Ovary (tissue), 9 donors: ENCODE data around the gene C9orf78. TPM values are rescaled to one million over a fixed set of nuclear protein-coding genes. Genes with fewer than 3 reads are reported as not detected.

ENCODE experiments used
- DNase-seq, 5 donors: peaks; one replicate each; pipeline ENCODE4 v3.0.0-alpha.2; 2019 to 2020
- H3K27ac ChIP-seq, 2 donors: fragments of 200-600 bp; one replicate each; pipeline versions ENCODE4 v1.5.1 to v1.8.0; 2019 to 2022
- H3K27me3 ChIP-seq: fragments of 200-600 bp; one replicate; pipeline ENCODE4 v1.8.0; 2022
- H3K36me3 ChIP-seq: fragments of 200-600 bp; sonication (generic); one replicate; pipeline ENCODE4 v1.5.1; 2019
- H3K4me1 ChIP-seq: one replicate; pipeline ENCODE4 v1.8.1; 2013; ENCODE audit warnings: mild to moderate bottlenecking, moderate library complexity; ENCODE audit not compliant: insufficient read depth
- H3K4me3 ChIP-seq: fragments of 200-600 bp; sonication (generic); one replicate; pipeline ENCODE4 v1.5.1; 2017
- H3K9me3 ChIP-seq, 2 donors: fragments of 200-600 bp in 1 of 2; sonication (generic) in 1 of 2; one replicate each; pipeline versions ENCODE4 v1.5.1 to v1.8.1; 2013 to 2019; ENCODE audit warnings: mild to moderate bottlenecking in 1 of 2, moderate library complexity in 1 of 2
- EP300 ChIP-seq: sonication (generic); formaldehyde crosslinking; IDR thresholded peaks from one replicate; pipeline ENCODE4 v1.6.1; 2017; ENCODE audit warnings: antibody characterized with exemption
- POLR2A ChIP-seq: fragments of 450-650 bp; IDR thresholded peaks from one replicate; pipeline ENCODE4 v1.6.1; 2017; ENCODE audit warnings: antibody characterized with exemption, mild to moderate bottlenecking, moderate library complexity
- WGBS, 3 donors: extraction: QIAGEN DNeasy Blood & Tissue Kit in 1 of 3; methylation state at CpG; one replicate each; pipeline versions ENCODE4 v1.1.5 to v1.1.7; 2013 to 2017; 5-methylcytosine and 5-hydroxymethylcytosine counted together
- intact Hi-C, 4 donors: fragments of 100-400 bp; cut with DNase I; formaldehyde crosslinking; loops; one replicate each; pipeline versions ENCODE4 v1.11.0 to v1.15.1; 2022 to 2023
- polyA plus RNA-seq, 2 donors: library from polyadenylated mRNA; stranded (reverse); fragments of 200-250 nt in 1 of 2; fragments of 350-450 nt in 1 of 2; fragmentation: Illumina TruSeq in 1 of 2; extraction: RNeasy Lipid Tissue Mini Kit (QIAGEN cat#74804) in 1 of 2; gene quantifications; one replicate each; pipeline ENCODE4 v1.2.3, GENCODE V29; 2013 to 2014
- total RNA-seq, 7 donors: library from RNA; depleted of rRNA in 2 of 7; stranded (reverse); fragments of >200 nt in 2 of 7; fragmentation: NEBNext Ultra II Directional in 3 of 7; extraction: Animal tissue kit (Norgen Biotek cat#: 25700) in 3 of 7; gene quantifications; one replicate each; pipeline versions ENCODE4 v1.1.0 to v1.2.4, GENCODE V29; 2016 to 2023
- TF ChIP-seq, protein P1 (sequence below), 3 donors: fragments of 450-650 bp in 2 of 3; fragments of 200-600 bp in 1 of 3; IDR thresholded peaks; one replicate each; pipeline versions ENCODE4 v1.5.1 to v1.8.0; 2016 to 2022; ENCODE audit warnings: antibody characterized with exemption in 3 of 3, mild to moderate bottlenecking in 1 of 3
- donor health status: DM: no; HTN: no; CAD: no; lungs with moderate emphysema.
- donor health status: DM: no; HTN: no; CAD: no.
- donor health status: Bipolar disorder and iron deficiency.
- donor health status: DM: yes; HTN: yes; CAD: no.
- donor health status: DM: no; HTN: no; CAD: no.
- donor health status: DM: yes; HTN: yes; CAD: no.

Gene C9orf78
- total and polyA plus RNA-seq, 9 donors: 34.1 to 130 (median 38.3) TPM

DNA sequence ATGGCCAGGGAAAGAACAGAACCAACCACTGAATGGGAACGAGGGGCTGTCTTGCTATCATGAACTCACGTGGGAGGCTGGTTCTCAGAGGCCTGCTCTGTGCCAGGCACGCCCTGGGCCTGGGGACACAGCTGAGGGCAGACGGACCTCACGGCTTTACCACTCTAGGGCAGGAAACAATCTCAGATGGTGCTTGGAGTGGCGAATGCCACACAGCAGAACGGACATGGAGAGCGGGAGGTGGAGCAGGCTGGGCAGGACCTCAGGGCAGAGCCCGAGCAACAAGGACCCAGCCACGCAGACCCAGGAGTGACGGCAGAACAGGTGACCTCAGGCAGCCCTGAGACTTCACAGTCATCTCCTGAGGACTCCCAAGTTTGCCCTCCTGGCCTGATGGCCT, 19.8 kb downstream of the C9orf78 start:
- Histone ChIP-seq H3K9me3 (no peaks in the 10 kb centered on the region), H3K4me1 (no peaks in the 10 kb centered on the region), H3K27me3 (no peaks in the 10 kb centered on the region), H3K27ac (no peak overlapping the region), H3K4me3 (no peak overlapping the region), H3K36me3 (no peaks in the 10 kb centered on the region)
- WGBS, 3 donors: 78 to 86% (median 84%) methylated on average over 11 of the region's 11 CpGs
- intact Hi-C loops: no loop called here
- no peak for DNase-seq
- no peak for TF ChIP-seq EP300
- TF ChIP-seq, protein P1, sequence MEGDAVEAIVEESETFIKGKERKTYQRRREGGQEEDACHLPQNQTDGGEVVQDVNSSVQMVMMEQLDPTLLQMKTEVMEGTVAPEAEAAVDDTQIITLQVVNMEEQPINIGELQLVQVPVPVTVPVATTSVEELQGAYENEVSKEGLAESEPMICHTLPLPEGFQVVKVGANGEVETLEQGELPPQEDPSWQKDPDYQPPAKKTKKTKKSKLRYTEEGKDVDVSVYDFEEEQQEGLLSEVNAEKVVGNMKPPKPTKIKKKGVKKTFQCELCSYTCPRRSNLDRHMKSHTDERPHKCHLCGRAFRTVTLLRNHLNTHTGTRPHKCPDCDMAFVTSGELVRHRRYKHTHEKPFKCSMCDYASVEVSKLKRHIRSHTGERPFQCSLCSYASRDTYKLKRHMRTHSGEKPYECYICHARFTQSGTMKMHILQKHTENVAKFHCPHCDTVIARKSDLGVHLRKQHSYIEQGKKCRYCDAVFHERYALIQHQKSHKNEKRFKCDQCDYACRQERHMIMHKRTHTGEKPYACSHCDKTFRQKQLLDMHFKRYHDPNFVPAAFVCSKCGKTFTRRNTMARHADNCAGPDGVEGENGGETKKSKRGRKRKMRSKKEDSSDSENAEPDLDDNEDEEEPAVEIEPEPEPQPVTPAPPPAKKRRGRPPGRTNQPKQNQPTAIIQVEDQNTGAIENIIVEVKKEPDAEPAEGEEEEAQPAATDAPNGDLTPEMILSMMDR (IDR thresholded peaks at IDR 0.05): no peak
- TF ChIP-seq POLR2A: no peak

DNA sequence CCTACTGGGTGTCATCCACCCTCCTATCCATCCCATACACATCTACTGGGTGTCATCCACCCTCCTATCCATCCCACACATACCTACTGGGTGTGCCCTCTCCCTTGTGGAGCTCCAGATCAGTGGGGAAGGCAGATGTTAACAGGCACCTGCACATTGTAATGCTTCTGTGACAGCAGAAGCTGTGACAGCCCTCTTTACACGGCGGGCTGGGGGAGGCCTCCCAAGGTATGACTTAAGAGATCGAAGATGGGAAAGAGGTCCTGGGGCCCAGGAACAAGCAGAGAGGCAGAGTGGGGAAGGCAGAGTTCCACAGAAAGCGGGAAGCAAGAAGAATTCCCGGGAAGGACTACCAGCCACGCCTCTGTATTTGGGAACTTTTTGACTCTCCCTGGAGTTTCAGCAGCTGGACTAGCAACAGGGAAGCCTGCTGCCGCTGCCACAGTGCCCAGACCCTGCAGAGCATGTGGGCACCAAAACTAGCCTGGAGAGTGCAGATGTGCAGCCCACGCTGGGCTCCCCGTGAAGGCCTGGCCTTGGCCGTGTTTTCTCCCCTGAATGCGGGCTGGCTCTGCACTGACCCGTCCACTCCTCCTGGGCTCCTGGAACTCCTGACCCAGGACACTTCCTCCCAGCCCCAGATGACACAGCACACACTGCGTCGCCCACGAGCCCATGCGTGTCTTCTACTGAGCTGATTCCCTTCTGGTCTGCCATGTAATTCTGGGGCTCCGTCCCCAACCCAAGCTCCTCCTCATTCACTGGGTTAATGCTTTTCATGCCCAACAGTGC, 20.4 kb downstream of the C9orf78 start:
- no peak for DNase-seq
- H3K27ac ChIP-seq: no peak overlapping the region
- WGBS, 3 donors: 71 to 80% (median 73%) methylated on average over 17 of the region's 17 CpGs
- no peaks in the 10 kb centered on the region for H3K4me1 ChIP-seq
- no peaks in the 10 kb centered on the region for H3K27me3 ChIP-seq
- no peak overlapping the region for H3K4me3 ChIP-seq
- intact Hi-C loops: no loop called here
- no peaks in the 10 kb centered on the region for H3K9me3 ChIP-seq
- no peak for TF ChIP-seq POLR2A
- no peak for TF ChIP-seq EP300
- TF ChIP-seq, protein P1 (IDR thresholded peaks at IDR 0.05): no peak
- no peaks in the 10 kb centered on the region for H3K36me3 ChIP-seq

DNA sequence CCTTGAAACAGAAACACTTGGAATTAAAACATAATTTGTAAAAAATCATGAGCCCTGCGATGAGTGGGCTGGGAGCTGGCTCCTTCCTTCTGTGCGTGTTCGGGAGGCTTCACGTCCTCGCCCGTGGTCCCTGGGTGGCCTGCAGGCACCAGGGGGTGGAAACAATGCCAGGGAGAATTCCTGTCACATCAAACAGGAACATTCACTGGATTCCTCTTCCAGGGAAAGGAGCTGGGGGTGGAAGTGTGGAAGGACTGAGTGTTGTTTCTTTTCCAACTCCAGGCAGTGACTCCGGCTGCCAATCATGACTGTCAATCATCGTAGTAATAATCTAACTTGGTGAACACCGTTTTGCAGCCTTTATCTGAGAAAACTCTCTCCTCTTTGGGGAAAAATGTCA, 21.4 kb downstream of the C9orf78 start:
- Histone ChIP-seq H3K4me1 (no peaks in the 10 kb centered on the region), H3K9me3 (no peaks in the 10 kb centered on the region), H3K36me3 (no peaks in the 10 kb centered on the region), H3K27ac (no peak overlapping the region), H3K27me3 (no peaks in the 10 kb centered on the region), H3K4me3 (no peak overlapping the region)
- no peak for DNase-seq
- WGBS, 3 donors: 75 to 81% (median 80%) methylated on average over 9 of the region's 9 CpGs
- TF ChIP-seq, protein P1 (IDR thresholded peaks at IDR 0.05): no peak
- no peak for TF ChIP-seq POLR2A
- intact Hi-C loops: no loop called here

DNA sequence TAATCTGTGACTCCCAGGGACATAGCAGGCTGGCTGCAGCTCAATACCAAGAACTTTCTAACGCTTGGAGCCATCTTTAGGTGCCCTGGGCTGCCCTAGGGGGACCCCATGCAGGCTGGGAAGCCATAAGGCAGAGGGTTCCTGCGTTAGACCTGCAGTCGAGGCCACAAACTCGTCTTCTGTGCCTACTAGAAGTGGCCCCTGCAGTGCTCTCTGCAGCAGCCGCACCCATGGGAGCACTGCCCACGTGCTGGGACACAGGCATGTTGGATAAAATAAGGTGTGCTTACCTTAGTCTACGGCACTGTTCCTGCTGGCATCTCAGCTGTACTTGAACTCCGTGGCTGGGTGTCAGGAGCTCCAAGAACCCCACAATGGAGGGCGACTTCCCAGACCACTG, 22.7 kb downstream of the C9orf78 start:
- H3K27me3 ChIP-seq: no peaks in the 10 kb centered on the region
- DNase-seq: no peak
- 82 to 84% (median 82%) methylated on average over 9 of the region's 9 CpGs for whole genome bisulfite sequencing, 3 donors
- H3K27ac ChIP-seq: no peak overlapping the region
- H3K36me3 ChIP-seq: no peaks in the 10 kb centered on the region
- H3K9me3 ChIP-seq: no peaks in the 10 kb centered on the region
- H3K4me1 ChIP-seq: no peaks in the 10 kb centered on the region
- H3K4me3 ChIP-seq: no peak overlapping the region
- TF ChIP-seq, protein P1 (IDR thresholded peaks at IDR 0.05): no peak
- no peak for TF ChIP-seq POLR2A
- no peak for TF ChIP-seq EP300
- intact Hi-C loops: no loop called here
